ENCODE measurements around the gene TESMIN. TPM values are rescaled to one million over a fixed set of nuclear protein-coding genes. Genes with fewer than 3 reads are reported as not detected.

The TESMIN gene
- total RNA-seq, 1 experiment from 2014 or later = 9.7 TPM

GRCh38 chr11:68727783-68728182, 23.5 kb downstream of the TESMIN start:
- ChIA-PET POLR2A (interaction anchor here (1.1 kb wide), 1 partner anchor 69 kb away, joined by 3 read pairs; no protein-coding TSS in a partner anchor), CTCF (interaction anchor here (0.6 kb wide), 1 partner anchor 19 kb away, joined by 3 read pairs; no protein-coding TSS in a partner anchor)
- no peak overlapping the region for H3K4me3 Mint-ChIP-seq (ENCODE audit: unreplicated experiment)
- peaks cover 34% of the 10 kb centered on the region for H3K27me3 Mint-ChIP-seq (ENCODE audit: insufficient read depth, unreplicated experiment)
- TF ChIP-seq, protein P1, sequence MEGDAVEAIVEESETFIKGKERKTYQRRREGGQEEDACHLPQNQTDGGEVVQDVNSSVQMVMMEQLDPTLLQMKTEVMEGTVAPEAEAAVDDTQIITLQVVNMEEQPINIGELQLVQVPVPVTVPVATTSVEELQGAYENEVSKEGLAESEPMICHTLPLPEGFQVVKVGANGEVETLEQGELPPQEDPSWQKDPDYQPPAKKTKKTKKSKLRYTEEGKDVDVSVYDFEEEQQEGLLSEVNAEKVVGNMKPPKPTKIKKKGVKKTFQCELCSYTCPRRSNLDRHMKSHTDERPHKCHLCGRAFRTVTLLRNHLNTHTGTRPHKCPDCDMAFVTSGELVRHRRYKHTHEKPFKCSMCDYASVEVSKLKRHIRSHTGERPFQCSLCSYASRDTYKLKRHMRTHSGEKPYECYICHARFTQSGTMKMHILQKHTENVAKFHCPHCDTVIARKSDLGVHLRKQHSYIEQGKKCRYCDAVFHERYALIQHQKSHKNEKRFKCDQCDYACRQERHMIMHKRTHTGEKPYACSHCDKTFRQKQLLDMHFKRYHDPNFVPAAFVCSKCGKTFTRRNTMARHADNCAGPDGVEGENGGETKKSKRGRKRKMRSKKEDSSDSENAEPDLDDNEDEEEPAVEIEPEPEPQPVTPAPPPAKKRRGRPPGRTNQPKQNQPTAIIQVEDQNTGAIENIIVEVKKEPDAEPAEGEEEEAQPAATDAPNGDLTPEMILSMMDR (IDR thresholded peaks at IDR 0.05; ENCODE audit: unreplicated experiment) = no peak
- intact Hi-C loops (cut with micrococcal nuclease) = no loop called here
- H3K9me3 Mint-ChIP-seq (ENCODE audit: unreplicated experiment) = no peaks in the 10 kb centered on the region
- BruUV-seq (replicated peaks) = no TSS peak
- no peak overlapping the region for H3K27ac Mint-ChIP-seq (ENCODE audit: low read depth, unreplicated experiment)
- no peaks in the 10 kb centered on the region for H3K36me3 Mint-ChIP-seq (ENCODE audit: insufficient read depth, unreplicated experiment)
- H3K4me1 Mint-ChIP-seq (ENCODE audit: insufficient read depth, unreplicated experiment) = no peaks in the 10 kb centered on the region
- DNase-seq (ENCODE audit: unreplicated experiment) = no peak

- ChIA-PET POLR2A (no interaction called here), CTCF (no interaction called here)
- DNase-seq (ENCODE audit: unreplicated experiment) = no peak
- intact Hi-C loops (cut with micrococcal nuclease) = no loop called here
- Mint-ChIP-seq H3K27ac (ENCODE audit: low read depth, unreplicated experiment) (no peak overlapping the region), H3K36me3 (ENCODE audit: insufficient read depth, unreplicated experiment) (no peaks in the 10 kb centered on the region), H3K4me3 (ENCODE audit: unreplicated experiment) (no peak overlapping the region), H3K4me1 (ENCODE audit: insufficient read depth, unreplicated experiment) (no peaks in the 10 kb centered on the region), H3K27me3 (ENCODE audit: insufficient read depth, unreplicated experiment) (peaks cover 69% of the 10 kb centered on the region), H3K9me3 (ENCODE audit: unreplicated experiment) (peaks cover 20% of the 10 kb centered on the region)
- BruUV-seq (replicated peaks) = no TSS peak
- TF ChIP-seq, protein P1 (IDR thresholded peaks at IDR 0.05; ENCODE audit: unreplicated experiment) = no peak
Measured at GRCh38 chr11:68724293-68724692, 27.0 kb downstream of the TESMIN start.

DNA sequence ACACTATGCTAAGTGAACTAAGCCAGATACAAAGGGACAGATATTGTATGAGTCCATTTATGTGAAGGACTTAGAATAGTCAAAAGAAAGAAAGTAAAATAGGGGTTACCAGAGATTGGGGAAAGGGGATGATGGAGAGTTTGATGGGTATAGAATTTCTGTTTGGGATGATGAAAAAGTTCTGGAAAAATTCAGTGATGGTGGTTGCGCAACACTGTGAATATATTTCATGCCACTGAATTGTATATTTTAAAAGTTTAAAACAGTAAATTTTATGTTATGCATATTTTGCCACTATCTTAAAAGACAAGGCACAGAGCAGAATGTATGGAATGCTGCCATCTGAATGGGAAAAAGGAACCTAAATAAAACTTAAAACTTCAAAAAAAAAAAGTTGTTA, 29.2 kb downstream of the TESMIN start:
- intact Hi-C loops (cut with micrococcal nuclease) = no loop called here
- Mint-ChIP-seq H3K27me3 (ENCODE audit: insufficient read depth, unreplicated experiment) (peaks cover 57% of the 10 kb centered on the region), H3K27ac (ENCODE audit: low read depth, unreplicated experiment) (no peak overlapping the region), H3K4me3 (ENCODE audit: unreplicated experiment) (no peak overlapping the region), H3K36me3 (ENCODE audit: insufficient read depth, unreplicated experiment) (no peaks in the 10 kb centered on the region), H3K9me3 (ENCODE audit: unreplicated experiment) (peaks cover 26% of the 10 kb centered on the region), H3K4me1 (ENCODE audit: insufficient read depth, unreplicated experiment) (no peaks in the 10 kb centered on the region)
- no TSS peak for BruUV-seq (replicated peaks)
- CTCF ChIA-PET = no interaction called here
- POLR2A ChIA-PET = no interaction called here
- TF ChIP-seq, protein P1 (IDR thresholded peaks at IDR 0.05; ENCODE audit: unreplicated experiment) = no peak
- DNase-seq (ENCODE audit: unreplicated experiment) = no peak

GRCh38 chr11:68721075-68721474, 30.2 kb downstream of the TESMIN start:
- no TSS peak for BruUV-seq (replicated peaks)
- H3K4me3 Mint-ChIP-seq (ENCODE audit: unreplicated experiment) = no peak overlapping the region
- H3K9me3 Mint-ChIP-seq (ENCODE audit: unreplicated experiment) = peaks cover 26% of the 10 kb centered on the region
- no peak overlapping the region for H3K27ac Mint-ChIP-seq (ENCODE audit: low read depth, unreplicated experiment)
- DNase-seq (ENCODE audit: unreplicated experiment) = no peak
- no peaks in the 10 kb centered on the region for H3K36me3 Mint-ChIP-seq (ENCODE audit: insufficient read depth, unreplicated experiment)
- H3K27me3 Mint-ChIP-seq (ENCODE audit: insufficient read depth, unreplicated experiment) = peaks cover 57% of the 10 kb centered on the region
- POLR2A ChIA-PET = no interaction called here
- TF ChIP-seq, protein P1 (IDR thresholded peaks at IDR 0.05; ENCODE audit: unreplicated experiment) = no peak
- intact Hi-C loops (cut with micrococcal nuclease) = no loop called here
- CTCF ChIA-PET = no interaction called here
- no peaks in the 10 kb centered on the region for H3K4me1 Mint-ChIP-seq (ENCODE audit: insufficient read depth, unreplicated experiment)
